ENCODE measurements around the gene ADGRF1. TPM values are rescaled to one million over a fixed set of nuclear protein-coding genes. Genes with fewer than 3 reads are reported as not detected.

The ADGRF1 gene
- total RNA-seq, 1 experiment from 2014 or later = 39.6 TPM

DNA sequence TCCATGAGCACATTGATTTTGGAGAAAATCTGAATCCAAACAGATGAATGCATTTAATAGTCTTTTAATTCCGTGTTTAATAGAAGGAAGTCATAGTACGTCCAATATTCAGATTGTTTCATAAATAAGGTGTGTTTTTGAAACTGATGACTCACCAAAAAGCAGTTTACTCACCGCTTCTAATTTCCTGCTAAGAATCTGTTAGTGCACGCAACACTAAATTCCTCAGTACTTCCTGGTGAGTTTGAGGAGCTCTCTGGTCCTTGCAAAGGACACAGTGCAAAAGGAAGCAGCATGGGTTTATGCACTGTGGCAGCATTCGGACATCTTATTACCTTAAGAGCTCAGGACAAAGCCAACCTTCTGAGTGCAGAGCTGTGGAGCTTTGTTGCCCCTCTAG lies 2.3 kb upstream of the ADGRF1 start:
- Histone ChIP-seq H3K4me3 (replicated peaks in 1 of 2; ENCODE audit: low read depth in 1 of 2, low read length in 2 of 2) (peak overlapping the region in 1 of 2 experiments; percentile 21; a peak in 2 of 4 replicates), H3K27me3 (ENCODE audit: insufficient read depth, low read length) (no peaks in the 10 kb centered on the region), H4K20me1 (ENCODE audit: insufficient read depth) (no peaks in the 10 kb centered on the region), H3K9ac (ENCODE audit: low read length) (peak overlapping the region; percentile 58), H3K36me3 (ENCODE audit: control insufficient read depth in 1 of 2, insufficient read depth in 2 of 2, low read length in 2 of 2) (no peaks in the 10 kb centered on the region), H3K79me2 (ENCODE audit: insufficient read depth, low read length) (peaks cover 23% of the 10 kb centered on the region), H3K9me3 (ENCODE audit: control insufficient read depth in 1 of 2, insufficient read depth in 1 of 2, low read depth in 1 of 2, low read length in 2 of 2) (no peaks in the 10 kb centered on the region), H3K9me2 (ENCODE audit: insufficient read depth) (no peaks in the 10 kb centered on the region), H2AFZ (ENCODE audit: low read depth, low read length, poor library complexity, severe bottlenecking) (peak overlapping the region; percentile 60), H3K4me1 (ENCODE audit: control insufficient read depth in 1 of 2, insufficient read depth in 2 of 2, low read length in 2 of 2) (peaks cover 47 to 88% of the 10 kb centered on the region in 2 experiments), H3K4me2 (ENCODE audit: low read length) (peak overlapping the region; percentile 63), H3K27ac (ENCODE audit: low read depth, low read length) (peak overlapping the region; percentile 68)
- ChIA-PET CTCF (no interaction called here), RAD21 (ENCODE audit: low non-redundant PET in 1 of 2, low total read pairs in 2 of 2, uncharacterized antibody in 2 of 2, unreplicated experiment in 2 of 2) (interaction anchor here in 1 of 2 experiments (1.0 to 1.4 kb wide), 3 partner anchors 9 to 339 kb away, joined by 3 to 4 read pairs (median 3); no protein-coding TSS in a partner anchor), POLR2A (interaction anchor here (1.0 to 2.7 kb wide), 3 partner anchors 10 to 182 kb away, joined by 3 to 24 read pairs (median 8); no protein-coding TSS in a partner anchor)
- ATAC-seq (peak; percentile 65), DNase-seq (ENCODE audit: low read depth, low spot score) (peak; percentile 65)
- intact Hi-C loops (cut with micrococcal nuclease) = loop anchor here (10.0 kb wide), 1 partner anchor 310 kb away; the partner anchor contains the start of gene PLA2G7
- BruUV-seq (replicated peaks) = no TSS peak
- TF ChIP-seq CBX3 (IDR thresholded peaks at IDR 0.05; ENCODE audit: low read depth) (peak; percentile 92), EGR1 (IDR thresholded peaks at IDR 0.05; ENCODE audit: low read depth) (0 out of 2 replicates have a peak, but pooled peaks have one; percentile 46), ELF1 (IDR thresholded peaks at IDR 0.05; ENCODE audit: borderline replicate concordance, low read depth) (peak; percentile 56), POLR2A (IDR thresholded peaks at IDR 0.05; ENCODE audit: borderline replicate concordance, extremely low read depth, insufficient read depth, insufficient read length) (peak; percentile 20), SRF (IDR thresholded peaks at IDR 0.05; ENCODE audit: low read depth) (0 out of 2 replicates have a peak, but pooled peaks have one; percentile 48), RAD21 (IDR thresholded peaks at IDR 0.05; ENCODE audit: low read depth) (peak; percentile 22; the same call in 1 of the 2 replicates), EZH2phosphoT487 (IDR thresholded peaks at IDR 0.05; ENCODE audit: borderline replicate concordance) (no peak), ZFX (IDR thresholded peaks at IDR 0.05) (no peak), YY1 (IDR thresholded peaks at IDR 0.05; ENCODE audit: extremely low read depth, insufficient replicate concordance, low read depth, low read length) (no peak), SIN3A (IDR thresholded peaks at IDR 0.05; ENCODE audit: low read depth) (peak; percentile 52; the same call in 1 of the 2 replicates), POLR2AphosphoS5 (IDR thresholded peaks at IDR 0.05; ENCODE audit: low read depth, low read length) (peak; percentile 62), CEBPB (IDR thresholded peaks at IDR 0.05; ENCODE audit: low read depth) (peak; percentile 81), TCF7L2 (IDR thresholded peaks at IDR 0.05; ENCODE audit: borderline replicate concordance, extremely low read depth, insufficient read depth, insufficient read length) (peak; percentile 77), EZH2 (IDR thresholded peaks at IDR 0.05) (no peak), JUND (IDR thresholded peaks at IDR 0.05) (peak; percentile 94)
- TF ChIP-seq, protein P1, sequence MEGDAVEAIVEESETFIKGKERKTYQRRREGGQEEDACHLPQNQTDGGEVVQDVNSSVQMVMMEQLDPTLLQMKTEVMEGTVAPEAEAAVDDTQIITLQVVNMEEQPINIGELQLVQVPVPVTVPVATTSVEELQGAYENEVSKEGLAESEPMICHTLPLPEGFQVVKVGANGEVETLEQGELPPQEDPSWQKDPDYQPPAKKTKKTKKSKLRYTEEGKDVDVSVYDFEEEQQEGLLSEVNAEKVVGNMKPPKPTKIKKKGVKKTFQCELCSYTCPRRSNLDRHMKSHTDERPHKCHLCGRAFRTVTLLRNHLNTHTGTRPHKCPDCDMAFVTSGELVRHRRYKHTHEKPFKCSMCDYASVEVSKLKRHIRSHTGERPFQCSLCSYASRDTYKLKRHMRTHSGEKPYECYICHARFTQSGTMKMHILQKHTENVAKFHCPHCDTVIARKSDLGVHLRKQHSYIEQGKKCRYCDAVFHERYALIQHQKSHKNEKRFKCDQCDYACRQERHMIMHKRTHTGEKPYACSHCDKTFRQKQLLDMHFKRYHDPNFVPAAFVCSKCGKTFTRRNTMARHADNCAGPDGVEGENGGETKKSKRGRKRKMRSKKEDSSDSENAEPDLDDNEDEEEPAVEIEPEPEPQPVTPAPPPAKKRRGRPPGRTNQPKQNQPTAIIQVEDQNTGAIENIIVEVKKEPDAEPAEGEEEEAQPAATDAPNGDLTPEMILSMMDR (IDR thresholded peaks at IDR 0.05 in 2 of 3, conservative IDR thresholded peaks at IDR 0.05 in 1 of 3; ENCODE audit: borderline replicate concordance in 1 of 3, insufficient read depth in 1 of 3, low read depth in 2 of 3, low read length in 2 of 3) = no peak
- TF ChIP-seq, protein P2, sequence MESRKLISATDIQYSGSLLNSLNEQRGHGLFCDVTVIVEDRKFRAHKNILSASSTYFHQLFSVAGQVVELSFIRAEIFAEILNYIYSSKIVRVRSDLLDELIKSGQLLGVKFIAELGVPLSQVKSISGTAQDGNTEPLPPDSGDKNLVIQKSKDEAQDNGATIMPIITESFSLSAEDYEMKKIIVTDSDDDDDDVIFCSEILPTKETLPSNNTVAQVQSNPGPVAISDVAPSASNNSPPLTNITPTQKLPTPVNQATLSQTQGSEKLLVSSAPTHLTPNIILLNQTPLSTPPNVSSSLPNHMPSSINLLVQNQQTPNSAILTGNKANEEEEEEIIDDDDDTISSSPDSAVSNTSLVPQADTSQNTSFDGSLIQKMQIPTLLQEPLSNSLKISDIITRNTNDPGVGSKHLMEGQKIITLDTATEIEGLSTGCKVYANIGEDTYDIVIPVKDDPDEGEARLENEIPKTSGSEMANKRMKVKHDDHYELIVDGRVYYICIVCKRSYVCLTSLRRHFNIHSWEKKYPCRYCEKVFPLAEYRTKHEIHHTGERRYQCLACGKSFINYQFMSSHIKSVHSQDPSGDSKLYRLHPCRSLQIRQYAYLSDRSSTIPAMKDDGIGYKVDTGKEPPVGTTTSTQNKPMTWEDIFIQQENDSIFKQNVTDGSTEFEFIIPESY (IDR thresholded peaks at IDR 0.05; ENCODE audit: extremely low read depth, insufficient replicate concordance, low read length) = no peak
- TF ChIP-seq, protein P3, sequence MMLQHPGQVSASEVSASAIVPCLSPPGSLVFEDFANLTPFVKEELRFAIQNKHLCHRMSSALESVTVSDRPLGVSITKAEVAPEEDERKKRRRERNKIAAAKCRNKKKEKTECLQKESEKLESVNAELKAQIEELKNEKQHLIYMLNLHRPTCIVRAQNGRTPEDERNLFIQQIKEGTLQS (IDR thresholded peaks at IDR 0.05) = no peak
- TF ChIP-seq, protein P4, sequence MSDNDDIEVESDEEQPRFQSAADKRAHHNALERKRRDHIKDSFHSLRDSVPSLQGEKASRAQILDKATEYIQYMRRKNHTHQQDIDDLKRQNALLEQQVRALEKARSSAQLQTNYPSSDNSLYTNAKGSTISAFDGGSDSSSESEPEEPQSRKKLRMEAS (IDR thresholded peaks at IDR 0.05) = peak; percentile 76
- TF ChIP-seq, protein P5, sequence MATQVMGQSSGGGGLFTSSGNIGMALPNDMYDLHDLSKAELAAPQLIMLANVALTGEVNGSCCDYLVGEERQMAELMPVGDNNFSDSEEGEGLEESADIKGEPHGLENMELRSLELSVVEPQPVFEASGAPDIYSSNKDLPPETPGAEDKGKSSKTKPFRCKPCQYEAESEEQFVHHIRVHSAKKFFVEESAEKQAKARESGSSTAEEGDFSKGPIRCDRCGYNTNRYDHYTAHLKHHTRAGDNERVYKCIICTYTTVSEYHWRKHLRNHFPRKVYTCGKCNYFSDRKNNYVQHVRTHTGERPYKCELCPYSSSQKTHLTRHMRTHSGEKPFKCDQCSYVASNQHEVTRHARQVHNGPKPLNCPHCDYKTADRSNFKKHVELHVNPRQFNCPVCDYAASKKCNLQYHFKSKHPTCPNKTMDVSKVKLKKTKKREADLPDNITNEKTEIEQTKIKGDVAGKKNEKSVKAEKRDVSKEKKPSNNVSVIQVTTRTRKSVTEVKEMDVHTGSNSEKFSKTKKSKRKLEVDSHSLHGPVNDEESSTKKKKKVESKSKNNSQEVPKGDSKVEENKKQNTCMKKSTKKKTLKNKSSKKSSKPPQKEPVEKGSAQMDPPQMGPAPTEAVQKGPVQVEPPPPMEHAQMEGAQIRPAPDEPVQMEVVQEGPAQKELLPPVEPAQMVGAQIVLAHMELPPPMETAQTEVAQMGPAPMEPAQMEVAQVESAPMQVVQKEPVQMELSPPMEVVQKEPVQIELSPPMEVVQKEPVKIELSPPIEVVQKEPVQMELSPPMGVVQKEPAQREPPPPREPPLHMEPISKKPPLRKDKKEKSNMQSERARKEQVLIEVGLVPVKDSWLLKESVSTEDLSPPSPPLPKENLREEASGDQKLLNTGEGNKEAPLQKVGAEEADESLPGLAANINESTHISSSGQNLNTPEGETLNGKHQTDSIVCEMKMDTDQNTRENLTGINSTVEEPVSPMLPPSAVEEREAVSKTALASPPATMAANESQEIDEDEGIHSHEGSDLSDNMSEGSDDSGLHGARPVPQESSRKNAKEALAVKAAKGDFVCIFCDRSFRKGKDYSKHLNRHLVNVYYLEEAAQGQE (IDR thresholded peaks at IDR 0.05; ENCODE audit: low read depth) = no peak
